Tongue (tissue), 2 donors: ENCODE measurements around the gene CEBPZ. TPM values are rescaled to one million over a fixed set of nuclear protein-coding genes. Genes with fewer than 3 reads are reported as not detected.

ENCODE experiments used
- DNase-seq: peaks from one replicate; pipeline ENCODE4 v3.0.0-alpha.2; 2015
- total RNA-seq: library from RNA; depleted of rRNA; stranded (reverse); fragments of >200 nt; gene quantifications from one replicate; pipeline ENCODE4 v1.2.3, GENCODE V29; 2014

Gene CEBPZ
- total RNA-seq, 1 donor from 2014 or later, result 66.3 TPM

GRCh38 chr2:37180006-37180639 is 51.3 kb downstream of the CEBPZ start:
- DNase-seq, result no peak

GRCh38 chr2:37173741-37174140 is 57.7 kb downstream of the CEBPZ start:
- no peak for DNase-seq

DNA sequence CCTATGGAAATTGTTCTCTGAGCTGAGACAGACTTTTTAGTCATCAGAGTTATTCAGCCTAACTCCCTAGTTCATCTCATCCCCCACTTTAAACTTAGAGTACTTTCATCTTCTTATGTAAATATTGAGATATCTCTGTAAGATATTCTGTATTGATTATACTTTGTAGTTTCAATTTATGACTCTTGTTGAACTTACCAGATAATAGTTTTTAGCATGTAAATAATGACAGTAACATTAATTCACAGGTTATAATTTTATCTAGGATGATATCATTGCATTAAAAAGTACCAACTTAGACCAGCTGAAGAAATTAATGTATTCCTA is 59.8 kb downstream of the CEBPZ start:
- DNase-seq, result no peak

GRCh38 chr2:37168217-37168981 is 63.0 kb downstream of the CEBPZ start:
- DNase-seq, result peak; percentile 33

DNA sequence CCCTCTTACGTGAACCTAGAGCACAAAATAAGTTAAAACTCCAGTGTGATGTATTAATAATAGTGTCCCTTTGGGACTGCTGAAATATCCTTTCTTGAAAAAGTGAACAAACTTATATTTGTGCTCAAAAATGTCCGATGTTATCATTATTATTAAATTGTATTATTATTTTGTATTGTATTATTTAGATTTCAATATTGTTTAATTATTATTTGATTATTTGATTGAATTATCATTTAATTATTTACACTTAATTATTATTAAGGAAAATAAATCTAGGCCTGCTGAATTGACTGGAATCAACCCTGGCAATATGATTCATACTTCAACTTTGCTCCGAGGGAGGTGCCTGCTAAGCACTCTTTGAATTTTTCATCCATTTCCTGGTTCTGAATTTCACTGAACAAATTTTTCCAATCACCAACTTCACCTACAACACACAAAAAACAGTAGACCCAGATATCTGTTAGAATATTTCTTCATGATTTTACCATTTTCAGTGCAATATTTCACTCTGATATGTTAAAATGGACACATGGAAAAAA is 63.7 kb downstream of the CEBPZ start:
- DNase-seq, result no peak

- DNase-seq, result no peak
Measured at GRCh38 chr2:37164757-37165156, 66.6 kb downstream of the CEBPZ start.

GRCh38 chr2:37156857-37157714 is 74.3 kb downstream of the CEBPZ start, which contains the start of gene EIF2AK2:
TSS of gene EIF2AK2 (minus strand) at chr2:37156980. CDS start at chr2:37147806, 9,174 bp downstream.
- DNase-seq, result peak; percentile 94

GRCh38 chr2:37156071-37156856 is 75.1 kb downstream of the CEBPZ start:
- peak; percentile 75 for DNase-seq

DNA sequence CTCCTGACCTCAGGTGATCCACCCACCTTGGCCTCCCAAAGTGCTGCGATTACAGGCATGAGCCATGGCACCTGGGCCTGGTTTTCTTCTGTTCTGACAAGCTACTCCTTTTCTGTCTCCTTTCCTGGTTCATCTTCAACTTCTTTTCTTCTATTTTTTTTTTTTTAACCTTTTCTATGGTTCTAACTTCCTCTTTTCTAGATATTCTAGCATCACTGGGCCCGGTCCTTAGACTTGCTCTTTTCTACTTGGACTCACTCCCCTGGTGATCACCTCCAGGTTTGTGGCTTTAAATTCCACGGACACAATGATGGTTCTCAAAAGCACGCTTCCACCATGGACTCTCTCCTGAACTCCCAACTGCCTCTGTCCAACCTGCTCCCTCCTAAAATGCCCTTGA is 76.6 kb downstream of the CEBPZ start:
- DNase-seq, result no peak

GRCh38 chr2:37153224-37153623 is 78.2 kb downstream of the CEBPZ start:
- DNase-seq, result no peak

Other genes starting within 250 kb of the CEBPZ start
- gene HEATR5B, start 147.2 kb downstream of the CEBPZ start, total RNA-seq, result 38.2 TPM
- 7.6 TPM for gene GPATCH11, start 147.1 kb downstream of the CEBPZ start, total RNA-seq
- 31.2 TPM for gene EIF2AK2, start 74.6 kb downstream of the CEBPZ start, total RNA-seq
- not detected for gene SULT6B1, start 42.9 kb downstream of the CEBPZ start, total RNA-seq
- 17.0 TPM for gene CEBPZOS, start 35.1 kb downstream of the CEBPZ start, total RNA-seq
- 20.7 TPM for gene NDUFAF7, start 62 bp upstream of the CEBPZ start, total RNA-seq
- 45.6 TPM for gene PRKD3, start 93.2 kb upstream of the CEBPZ start, total RNA-seq
- 5.6 TPM for gene QPCT, start 113.0 kb upstream of the CEBPZ start, total RNA-seq